ENCODE data around the gene TOR1AIP2.
"Not testable (repeated sequence)": the region's sequence is repeated elsewhere in the genome, so short reads cannot be mapped to it uniquely, and the experiment has no call there.

The TOR1AIP2 gene

DNA sequence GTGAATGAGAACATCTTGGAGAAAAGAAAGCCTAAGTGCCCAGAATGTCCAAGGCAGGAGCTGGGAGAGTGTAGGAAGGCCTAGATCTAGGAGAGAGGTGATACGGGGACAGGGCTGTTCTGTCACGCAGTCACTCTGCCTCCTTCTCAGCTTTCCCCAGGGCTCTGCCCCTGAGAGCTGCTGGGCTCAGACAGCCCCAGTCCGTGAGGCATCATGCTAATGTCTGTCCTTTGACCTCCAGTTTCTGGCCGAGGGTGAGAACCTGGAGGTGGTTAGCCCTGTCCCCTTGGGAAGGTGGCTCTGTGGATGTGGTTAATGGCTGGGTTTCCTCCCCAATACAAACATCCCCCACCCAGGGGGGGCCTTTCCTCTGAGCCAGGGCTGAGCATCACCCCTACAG is 71.3 kb downstream of the TOR1AIP2 start:
- DNase-seq (ENCODE audit: low read depth), result no peak

DNA sequence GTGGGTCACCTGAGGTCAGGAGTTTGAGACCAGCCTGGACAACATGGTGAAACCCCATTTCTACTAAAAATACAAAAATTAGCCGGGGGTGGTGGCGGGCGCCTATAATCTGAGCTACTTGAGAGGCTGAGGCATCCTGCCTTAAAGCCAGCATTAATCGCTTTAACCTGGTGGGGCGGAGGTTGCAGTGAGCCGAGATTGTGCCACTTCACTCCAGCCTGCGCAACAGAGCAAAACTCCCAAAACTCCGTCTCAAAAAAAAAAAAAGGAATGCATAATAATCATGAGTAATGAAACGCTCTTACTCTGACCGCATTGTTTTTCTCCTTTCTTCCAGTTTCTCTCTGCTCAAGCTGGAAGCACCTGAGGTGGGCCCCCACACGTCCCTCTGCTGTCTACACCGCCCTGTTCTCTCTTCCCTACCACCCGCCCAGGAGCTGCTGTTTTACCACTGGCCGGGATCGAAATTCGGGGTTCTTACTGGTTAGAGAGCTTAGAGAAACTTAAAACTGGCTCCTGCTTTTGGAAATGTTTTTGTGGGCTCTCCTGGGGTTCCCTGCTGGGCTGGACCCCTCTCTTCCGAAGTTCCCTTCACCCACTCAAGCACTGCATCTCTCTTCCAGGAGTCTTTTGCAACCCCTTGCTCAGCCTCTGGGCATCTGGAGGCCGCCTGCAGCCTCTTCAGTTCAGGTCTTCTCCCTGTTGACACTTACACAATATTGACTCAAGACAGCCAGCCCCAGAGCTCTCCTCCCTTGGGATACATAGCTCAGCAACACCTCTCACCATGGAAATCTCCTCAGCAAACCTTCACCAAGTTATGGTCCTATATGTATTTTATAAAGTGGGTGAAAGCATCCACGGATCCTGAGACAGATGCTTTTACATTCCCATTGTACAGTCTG is 72.1 kb downstream of the TOR1AIP2 start:
- DNase-seq (ENCODE audit: low read depth), result no peak

DNA sequence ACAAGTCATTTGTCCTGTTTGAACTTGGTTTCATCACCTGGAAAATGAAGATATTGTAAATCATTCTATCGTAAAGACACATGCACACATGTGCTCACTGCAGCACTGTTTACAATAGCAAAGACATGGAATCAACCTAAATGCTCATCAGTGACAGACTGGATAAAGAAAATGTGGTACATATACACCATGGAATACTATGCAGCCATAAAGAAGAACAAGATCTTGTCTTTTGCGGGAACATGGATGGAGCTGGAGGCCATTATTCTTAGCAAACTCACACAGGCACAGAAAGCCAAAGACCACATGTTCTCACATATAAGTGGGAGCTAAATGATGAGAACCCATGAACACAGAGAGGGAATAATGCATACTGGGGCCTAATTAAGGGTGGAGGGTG is 73.2 kb downstream of the TOR1AIP2 start:
- DNase-seq (ENCODE audit: low read depth), result not testable (repeated sequence)

DNA sequence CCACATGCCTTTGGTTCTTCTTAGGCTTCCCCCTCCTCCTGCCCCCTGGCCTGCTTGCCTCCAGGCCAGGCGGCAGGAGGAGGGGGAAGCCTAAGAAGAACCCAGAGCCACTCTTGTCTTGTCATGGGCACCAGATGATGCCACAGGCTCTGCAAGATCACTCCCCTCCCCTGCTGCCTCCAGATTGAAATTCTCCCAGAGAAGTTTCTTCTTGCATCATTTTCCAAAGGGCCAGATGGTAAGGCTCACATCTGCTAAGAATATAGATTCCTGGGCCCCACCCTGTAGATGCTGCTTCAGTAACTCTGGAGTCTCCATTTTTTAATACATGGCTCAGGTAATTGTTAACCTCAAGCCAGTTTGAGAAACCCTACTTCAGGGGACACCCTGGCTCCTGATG is 73.7 kb downstream of the TOR1AIP2 start:
- no peak for DNase-seq (ENCODE audit: low read depth)

DNA sequence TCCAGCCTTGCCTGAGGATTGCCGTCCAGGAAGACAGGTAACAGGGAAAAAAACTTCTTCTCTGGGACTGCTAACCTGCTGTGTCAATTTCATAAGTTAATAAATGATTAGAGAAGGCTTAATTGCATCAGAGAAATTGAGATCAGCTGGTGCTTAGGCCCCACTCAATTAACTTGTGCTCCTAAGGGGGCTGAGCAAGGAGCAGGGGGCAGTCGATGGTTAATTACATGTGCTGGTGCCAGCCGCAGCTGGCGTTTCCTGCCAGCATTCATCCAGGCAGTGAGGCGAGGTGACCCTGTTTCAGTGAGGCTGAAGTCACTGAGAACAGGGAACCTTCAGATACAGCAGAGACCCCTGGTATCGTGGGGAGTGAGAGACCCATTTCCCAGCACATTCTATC is 74.5 kb downstream of the TOR1AIP2 start:
- DNase-seq (ENCODE audit: low read depth), result no peak

DNA sequence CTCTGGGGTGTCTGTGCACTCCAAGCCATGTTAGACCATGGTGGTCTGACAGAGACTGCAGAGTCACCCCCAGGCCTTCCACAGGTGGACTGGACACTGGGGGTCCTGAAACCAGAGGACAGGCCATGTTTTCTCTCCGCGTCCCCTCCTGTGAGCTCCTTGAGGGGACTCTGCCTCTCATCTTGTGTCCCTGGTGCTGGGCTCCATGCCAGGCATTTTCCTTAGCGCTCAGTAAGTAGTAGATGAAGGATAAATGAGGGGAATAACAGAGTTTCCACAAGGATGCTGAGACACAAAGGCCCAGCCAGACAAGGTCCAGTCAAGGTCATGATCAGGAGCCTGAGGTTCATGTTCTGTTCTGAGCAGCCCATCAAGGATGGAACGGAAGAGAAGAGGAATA is 77.1 kb downstream of the TOR1AIP2 start:
- DNase-seq (ENCODE audit: low read depth), result no peak

DNA sequence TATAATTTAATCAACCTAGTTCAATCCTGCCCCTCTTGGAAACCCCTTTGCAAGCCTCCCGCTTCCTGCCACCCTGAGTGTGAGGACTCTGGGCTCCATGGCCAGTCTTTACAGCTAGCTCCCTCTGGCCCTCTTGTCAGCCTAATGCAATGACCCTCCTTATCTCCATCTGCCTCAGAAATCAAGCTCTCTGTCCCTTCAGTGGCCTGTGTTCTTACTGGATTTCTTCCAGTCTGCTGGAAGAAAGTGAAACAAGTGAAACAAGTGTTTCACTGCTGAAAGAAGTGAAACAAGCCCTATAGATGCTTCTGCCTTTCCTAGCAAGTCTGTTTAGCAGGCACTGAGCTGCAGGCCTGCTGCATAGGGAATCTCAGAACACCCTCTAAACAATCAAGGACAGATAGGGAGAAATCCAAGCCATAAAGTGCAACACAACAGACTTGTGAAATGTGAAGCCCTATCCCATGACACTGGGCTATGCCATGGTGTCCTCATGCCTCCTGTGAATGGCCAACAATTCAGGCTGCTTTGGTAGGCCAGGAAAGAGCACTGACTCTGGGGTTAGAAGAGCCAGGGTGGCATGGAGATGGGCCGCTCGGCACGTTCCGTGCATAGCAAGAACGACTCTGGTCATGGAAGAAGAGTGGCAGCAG is 78.6 kb downstream of the TOR1AIP2 start:
- no peak for DNase-seq (ENCODE audit: low read depth)

DNA sequence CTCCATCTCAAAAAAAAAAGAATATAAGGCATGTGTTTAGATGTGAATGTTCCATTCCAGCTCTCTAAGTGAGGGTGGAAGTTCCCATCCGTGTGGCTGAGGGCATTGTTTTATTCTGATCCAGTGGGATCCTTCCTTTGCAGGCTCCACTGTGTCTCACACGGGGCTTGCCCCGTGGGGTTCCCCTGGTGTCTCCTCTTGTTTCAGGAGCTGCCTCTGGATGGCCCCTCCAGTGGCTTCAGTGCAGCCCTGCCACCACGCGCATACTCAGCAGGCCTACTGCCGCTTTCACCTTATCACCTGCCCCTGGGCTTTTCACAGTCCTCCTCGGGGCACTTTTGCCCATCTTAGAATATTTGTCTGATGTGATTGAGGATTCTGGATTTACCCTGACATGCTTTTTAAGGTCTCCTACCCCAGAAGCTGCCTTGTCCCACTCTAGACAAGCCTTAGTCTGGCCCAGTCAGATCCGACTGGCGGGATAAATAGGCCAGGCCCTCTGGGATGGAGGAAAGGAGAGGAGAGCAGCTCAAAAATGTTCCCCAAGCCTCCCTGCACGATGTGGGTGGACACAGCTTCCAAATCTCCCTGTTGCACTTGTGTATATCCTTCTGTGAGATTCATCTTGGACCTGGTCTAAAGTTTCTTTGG is 79.3 kb downstream of the TOR1AIP2 start:
- no peak for DNase-seq (ENCODE audit: low read depth)

DNA sequence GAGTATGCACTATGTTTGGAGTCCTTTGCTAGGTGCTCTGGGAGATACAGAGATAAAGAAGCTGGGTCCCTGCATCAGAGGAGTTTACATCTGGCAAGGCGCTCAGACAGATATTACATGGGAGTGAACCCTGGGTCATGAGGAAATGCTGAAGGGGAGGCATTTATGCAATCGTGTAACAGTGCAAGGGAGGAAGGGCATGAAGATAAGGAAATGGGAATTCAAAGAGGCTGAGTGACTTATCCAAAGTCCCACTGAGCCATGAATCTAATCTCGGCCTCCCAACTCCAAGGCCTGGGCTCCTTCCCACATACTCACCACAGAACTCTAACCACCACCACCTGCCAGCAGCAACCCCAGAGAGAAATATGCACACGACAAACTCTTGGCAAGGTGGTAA is 82.9 kb downstream of the TOR1AIP2 start:
- no peak for DNase-seq (ENCODE audit: low read depth)

DNA sequence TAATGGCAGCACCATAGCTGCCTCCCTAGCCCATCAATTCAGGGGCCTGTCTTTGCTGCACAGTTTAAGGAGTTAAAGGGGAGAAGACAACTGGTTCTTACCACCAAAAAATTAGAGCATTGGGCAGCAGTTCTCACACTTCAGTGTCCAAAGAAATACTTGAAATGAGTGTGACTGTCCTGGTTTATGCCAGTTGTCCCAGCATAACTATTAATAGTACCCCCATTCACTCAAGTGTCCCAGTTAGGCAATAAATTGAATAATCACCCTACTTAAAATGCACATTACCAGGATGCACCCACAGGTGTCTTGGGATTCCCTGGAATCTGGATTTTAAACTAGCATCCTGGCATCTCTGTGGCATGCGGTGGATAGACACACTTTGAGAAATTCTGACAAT is 83.5 kb downstream of the TOR1AIP2 start:
- no peak for DNase-seq (ENCODE audit: low read depth)

DNA sequence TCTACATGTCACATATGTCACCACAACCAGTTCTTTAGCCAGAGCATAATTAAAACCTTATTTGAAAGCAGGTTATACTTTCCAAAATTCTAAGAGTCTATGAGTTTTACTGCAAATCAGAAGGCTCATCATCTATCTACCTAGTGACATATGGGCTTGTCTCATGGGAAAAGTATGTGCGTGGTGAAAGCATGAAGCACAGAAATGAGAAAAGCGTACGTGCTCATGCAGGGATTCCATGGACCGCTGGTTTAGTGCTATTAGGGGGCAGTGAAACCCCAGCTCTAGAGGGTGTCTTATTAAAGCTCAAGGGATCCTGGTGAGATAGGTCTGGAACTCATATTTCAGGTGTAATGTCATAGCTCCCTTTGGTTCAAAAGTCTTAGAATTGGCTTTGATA is 84.3 kb downstream of the TOR1AIP2 start:
- DNase-seq (ENCODE audit: low read depth), result no peak

All from stimulated activated CD8-positive, alpha-beta memory T cell treated with anti-CD3 and anti-CD28 coated beads, Interleukin-4, amount 100 ng/mL, for 24 hours (primary cell).